Measurements from ENCODE around the gene RGS2.

The RGS2 gene

GRCh38 chr1:192794768-192795035 is 14.1 kb upstream of the RGS2 start:
- H3K27ac ChIP-seq (ENCODE audit: low read depth, low read length), result no peak overlapping the region
- H3K9me2 ChIP-seq (replicated peaks; ENCODE audit: insufficient read depth, low read length), result no peaks in the 10 kb centered on the region
- no peaks in the 10 kb centered on the region for H4K20me1 ChIP-seq (ENCODE audit: low read depth, low read length)
- no peaks in the 10 kb centered on the region for H3K9me3 ChIP-seq (ENCODE audit: insufficient read depth, low read length)
- H3K36me3 ChIP-seq (ENCODE audit: low read length), result no peaks in the 10 kb centered on the region
- H3K4me2 ChIP-seq (ENCODE audit: low read depth, low read length, poor library complexity, severe bottlenecking), result no peak overlapping the region
- H3F3A ChIP-seq (ENCODE audit: insufficient read depth), result no peaks in the 10 kb centered on the region
- no peaks in the 10 kb centered on the region for H3K27me3 ChIP-seq (ENCODE audit: low read length)
- no peak overlapping the region for H3K9ac ChIP-seq (ENCODE audit: low read length)
- H3K4me3 ChIP-seq (ENCODE audit: insufficient read depth, low read length, poor library complexity, severe bottlenecking), result no peak overlapping the region
- H2AFZ ChIP-seq (ENCODE audit: low read depth, low read length, severe bottlenecking), result no peak overlapping the region
- TF ChIP-seq CTCF (IDR thresholded peaks at IDR 0.05; ENCODE audit: insufficient read depth, low read length, poor library complexity, severe bottlenecking) (no peak), EZH2phosphoT487 (conservative IDR thresholded peaks at IDR 0.05; ENCODE audit: low read length) (no peak)
- H3K79me2 ChIP-seq (ENCODE audit: insufficient read depth, low read length), result no peaks in the 10 kb centered on the region

DNA sequence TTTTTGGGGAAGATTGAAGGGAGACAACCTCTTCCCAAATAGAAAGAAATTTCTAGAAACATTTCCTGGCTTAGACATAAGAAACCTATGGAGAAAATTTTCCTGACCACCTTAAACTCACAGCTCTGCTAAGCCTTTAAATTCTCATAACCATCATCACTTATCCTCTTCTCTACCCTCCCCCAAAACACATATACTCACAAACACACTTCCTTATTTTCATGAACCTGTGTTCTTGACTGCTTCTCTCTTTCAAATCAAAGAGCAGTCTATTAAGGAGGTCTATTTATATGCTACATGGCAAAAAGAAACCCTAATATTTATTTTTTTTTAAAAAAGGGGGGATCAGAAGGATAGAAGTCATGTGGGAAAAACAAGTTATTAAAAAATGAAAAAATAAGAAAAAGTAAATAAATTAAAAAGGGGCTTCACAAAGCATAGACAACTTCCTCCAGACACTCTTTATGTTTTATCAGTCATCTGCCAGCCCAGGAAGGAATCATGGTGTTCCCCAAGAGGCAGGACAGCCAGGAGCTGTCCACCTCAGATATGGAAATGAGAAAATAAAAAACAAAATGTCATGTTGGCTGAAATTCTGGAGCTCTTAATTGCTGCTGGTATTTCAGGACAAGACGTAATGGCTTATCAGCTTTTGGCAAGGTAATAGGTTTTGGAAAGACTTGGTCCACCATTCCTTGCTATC is 12.8 kb upstream of the RGS2 start:
- TF ChIP-seq CTCF (IDR thresholded peaks at IDR 0.05; ENCODE audit: insufficient read depth, low read length, poor library complexity, severe bottlenecking) (no peak), EZH2phosphoT487 (conservative IDR thresholded peaks at IDR 0.05; ENCODE audit: low read length) (no peak)
- H4K20me1 ChIP-seq (ENCODE audit: low read depth, low read length), result no peaks in the 10 kb centered on the region
- H3K9me2 ChIP-seq (replicated peaks; ENCODE audit: insufficient read depth, low read length), result no peaks in the 10 kb centered on the region
- H3K9ac ChIP-seq (ENCODE audit: low read length), result no peak overlapping the region
- no peaks in the 10 kb centered on the region for H3F3A ChIP-seq (ENCODE audit: insufficient read depth)
- H3K27ac ChIP-seq (ENCODE audit: low read depth, low read length), result no peak overlapping the region
- no peak overlapping the region for H3K4me3 ChIP-seq (ENCODE audit: insufficient read depth, low read length, poor library complexity, severe bottlenecking)
- peak overlapping the region; percentile 49 for H2AFZ ChIP-seq (ENCODE audit: low read depth, low read length, severe bottlenecking)
- no peak overlapping the region for H3K4me2 ChIP-seq (ENCODE audit: low read depth, low read length, poor library complexity, severe bottlenecking)
- H3K36me3 ChIP-seq (ENCODE audit: low read length), result no peaks in the 10 kb centered on the region
- no peaks in the 10 kb centered on the region for H3K27me3 ChIP-seq (ENCODE audit: low read length)
- no peaks in the 10 kb centered on the region for H3K79me2 ChIP-seq (ENCODE audit: insufficient read depth, low read length)
- H3K9me3 ChIP-seq (ENCODE audit: insufficient read depth, low read length), result no peaks in the 10 kb centered on the region

DNA sequence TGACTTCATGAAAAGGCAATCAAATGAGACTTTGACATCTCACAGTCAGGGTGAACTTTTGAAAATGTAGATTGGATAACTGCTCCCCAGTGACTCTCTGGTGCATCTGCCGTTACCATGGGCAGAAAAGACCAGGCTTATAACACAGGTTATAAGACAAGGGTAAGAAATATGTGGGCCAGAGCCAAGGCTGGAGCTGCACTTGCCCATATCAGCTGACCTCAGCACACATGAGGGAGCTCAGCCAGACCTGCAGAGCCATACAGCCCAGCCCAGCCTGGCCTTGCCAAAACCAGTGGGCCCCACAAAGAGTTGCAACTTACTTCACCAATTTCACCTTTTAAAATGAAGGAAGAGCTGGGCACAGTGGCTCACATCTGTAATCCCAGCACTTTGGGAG is 11.7 kb upstream of the RGS2 start:
- Histone ChIP-seq H3K9me3 (ENCODE audit: insufficient read depth, low read length) (no peaks in the 10 kb centered on the region), H3K4me2 (ENCODE audit: low read depth, low read length, poor library complexity, severe bottlenecking) (no peak overlapping the region), H3K27ac (ENCODE audit: low read depth, low read length) (no peak overlapping the region), H3K9me2 (replicated peaks; ENCODE audit: insufficient read depth, low read length) (no peaks in the 10 kb centered on the region), H3K36me3 (ENCODE audit: low read length) (no peaks in the 10 kb centered on the region), H2AFZ (ENCODE audit: low read depth, low read length, severe bottlenecking) (no peak overlapping the region), H3K27me3 (ENCODE audit: low read length) (no peaks in the 10 kb centered on the region), H3K9ac (ENCODE audit: low read length) (no peak overlapping the region), H4K20me1 (ENCODE audit: low read depth, low read length) (no peaks in the 10 kb centered on the region), H3K79me2 (ENCODE audit: insufficient read depth, low read length) (no peaks in the 10 kb centered on the region), H3K4me3 (ENCODE audit: insufficient read depth, low read length, poor library complexity, severe bottlenecking) (no peak overlapping the region), H3F3A (ENCODE audit: insufficient read depth) (no peaks in the 10 kb centered on the region)
- no peak for TF ChIP-seq EZH2phosphoT487 (conservative IDR thresholded peaks at IDR 0.05; ENCODE audit: low read length)
- TF ChIP-seq CTCF (IDR thresholded peaks at IDR 0.05; ENCODE audit: insufficient read depth, low read length, poor library complexity, severe bottlenecking), result no peak
